HEK293 (cell line): ENCODE measurements around the gene MS4A7.

Source experiments
- CTCF ChIA-PET: fragments of 350-600 bp; formaldehyde crosslinking; extraction: SDS; loops from one replicate; lab custom pipeline; 2021; ENCODE audit warnings: antibody characterized with exemption; lab: Yijun Ruan, JAX
- POLR2A ChIA-PET: fragments of 300-600 bp; formaldehyde crosslinking; extraction: SDS; loops from one replicate; lab custom pipeline; 2020; ENCODE audit warnings: antibody characterized with exemption, inconsistent platforms; lab: Yijun Ruan, JAX
- H3K27ac ChIP-seq: fragments of 200-500 bp; sonication (Bioruptor generic); 2 replicates; pipeline ENCODE4 v1.5.1; 2014; ENCODE audit warnings: low read depth, low read length, control low read depth, inconsistent platforms; ENCODE audit errors: extremely low read depth
- H3K36me3 ChIP-seq, 2 experiments: fragments of 200-500 bp in 1 of 2; sonication (Bioruptor generic) in 1 of 2; 1 replicate in 1 of 2; 2 replicates in 1 of 2; pipeline ENCODE4 v1.5.1; 2014 to 2017; ENCODE audit warnings: inconsistent platforms in 2 of 2, low read length in 2 of 2; ENCODE audit not compliant: control insufficient read depth in 2 of 2, insufficient read depth in 1 of 2
- H3K4me1 ChIP-seq: fragments of 200-500 bp; sonication (Bioruptor generic); 2 replicates; pipeline ENCODE4 v1.5.1; 2014; ENCODE audit warnings: mild to moderate bottlenecking, low read length, inconsistent platforms; ENCODE audit not compliant: control insufficient read depth, insufficient read depth
- H3K4me3 ChIP-seq: 2 replicates; pipeline ENCODE4 v1.5.1; 2011; ENCODE audit warnings: low read depth, mild to moderate bottlenecking, control low read depth, low read length, moderate library complexity
- H3K9me3 ChIP-seq: fragments of 200-500 bp; sonication (Bioruptor generic); 2 replicates; pipeline ENCODE4 v1.5.1; 2014; ENCODE audit warnings: low read depth, low read length, inconsistent platforms; ENCODE audit not compliant: control insufficient read depth, insufficient read depth
- AEBP2 ChIP-seq: fragments of 450-650 bp; formaldehyde crosslinking; IDR thresholded peaks from 2 replicates; pipeline ENCODE4 v1.5.1; 2016; ENCODE audit warnings: missing biosample characterization, missing genetic modification characterization, borderline replicate concordance
- ZBTB21 ChIP-seq: fragments of 450-650 bp; formaldehyde crosslinking; IDR thresholded peaks from 2 replicates; pipeline ENCODE4 v1.5.1; 2017; ENCODE audit warnings: missing biosample characterization, missing genetic modification characterization
- ZNF26 ChIP-seq: fragments of 450-650 bp; formaldehyde crosslinking; IDR thresholded peaks from 2 replicates; pipeline ENCODE4 v1.5.1; 2016; ENCODE audit warnings: missing biosample characterization, missing genetic modification characterization
- ZNF302 ChIP-seq: fragments of 450-650 bp; formaldehyde crosslinking; IDR thresholded peaks from 2 replicates; pipeline ENCODE4 v1.5.1; 2016; ENCODE audit warnings: missing biosample characterization, missing genetic modification characterization, low read depth
- ZNF341 ChIP-seq: fragments of 450-650 bp; formaldehyde crosslinking; IDR thresholded peaks from 2 replicates; pipeline ENCODE4; 2016; ENCODE audit warnings: low read depth, missing biosample characterization, missing genetic modification characterization
- ZNF37A ChIP-seq: fragments of 450-650 bp; IDR thresholded peaks from 2 replicates; pipeline ENCODE4 v1.5.1; 2018; ENCODE audit warnings: missing biosample characterization, missing genetic modification characterization
- ZNF416 ChIP-seq: fragments of 450-650 bp; formaldehyde crosslinking; IDR thresholded peaks from 2 replicates; pipeline ENCODE4 v1.5.1; 2016; ENCODE audit warnings: missing biosample characterization, missing genetic modification characterization
- ZNF501 ChIP-seq: fragments of 450-650 bp; formaldehyde crosslinking; IDR thresholded peaks from 2 replicates; pipeline ENCODE4 v1.5.1; 2016; ENCODE audit warnings: missing biosample characterization, missing genetic modification characterization
- ZNF518A ChIP-seq: fragments of 450-650 bp; formaldehyde crosslinking; conservative IDR thresholded peaks from 2 replicates; pipeline ENCODE4 v1.5.1; 2016; ENCODE audit warnings: low read depth, missing biosample characterization, missing genetic modification characterization
- ZNF621 ChIP-seq: fragments of 450-650 bp; formaldehyde crosslinking; IDR thresholded peaks from 2 replicates; pipeline ENCODE4 v1.5.1; 2017; ENCODE audit warnings: missing biosample characterization, missing genetic modification characterization
- ZNF747 ChIP-seq: fragments of 450-650 bp; formaldehyde crosslinking; IDR thresholded peaks from 2 replicates; pipeline ENCODE4 v1.5.1; 2016; ENCODE audit warnings: missing biosample characterization, missing genetic modification characterization
- ZNF791 ChIP-seq: fragments of 450-650 bp; formaldehyde crosslinking; IDR thresholded peaks from 2 replicates; pipeline ENCODE4 v1.5.1; 2016; ENCODE audit warnings: missing biosample characterization, missing genetic modification characterization
- ZXDB ChIP-seq: fragments of 450-650 bp; formaldehyde crosslinking; IDR thresholded peaks from 2 replicates; pipeline ENCODE4 v1.5.1; 2016; ENCODE audit warnings: missing biosample characterization, missing genetic modification characterization
- TF ChIP-seq, protein P1 (sequence below): fragments of 450-650 bp; formaldehyde crosslinking; IDR thresholded peaks from 2 replicates; pipeline ENCODE4 v1.5.1; 2016; ENCODE audit warnings: missing biosample characterization, missing genetic modification characterization
- TF ChIP-seq, protein P2 (sequence below): fragments of 450-650 bp; formaldehyde crosslinking; IDR thresholded peaks from 2 replicates; pipeline ENCODE4 v1.5.1; 2016; ENCODE audit warnings: missing biosample characterization, missing genetic modification characterization
- TF ChIP-seq, protein P3 (sequence below): fragments of 450-650 bp; formaldehyde crosslinking; IDR thresholded peaks from 2 replicates; pipeline ENCODE4 v1.5.1; 2017; ENCODE audit warnings: missing biosample characterization, missing genetic modification characterization

MS4A7 gene

GRCh38 chr11:60378354-60378753, at the start of gene MS4A7:
MS4A7 (plus strand) TSS chr11:60378532; CDS start chr11:60383142, 4,610 bp downstream.
- Histone ChIP-seq H3K9me3 (no peaks in the 10 kb centered on the region), H3K4me3 (no peak within 1 kb of the TSS), H3K36me3 (no peaks in the 10 kb centered on the region), H3K4me1 (no peaks in the 10 kb centered on the region), H3K27ac (no peak within 1 kb of the TSS)
- TF ChIP-seq ZNF747 (tag by site-specific recombination) = no peak
- no peak for TF ChIP-seq AEBP2 (tag by site-specific recombination)
- no peak for TF ChIP-seq ZNF791
- TF ChIP-seq, protein P1, sequence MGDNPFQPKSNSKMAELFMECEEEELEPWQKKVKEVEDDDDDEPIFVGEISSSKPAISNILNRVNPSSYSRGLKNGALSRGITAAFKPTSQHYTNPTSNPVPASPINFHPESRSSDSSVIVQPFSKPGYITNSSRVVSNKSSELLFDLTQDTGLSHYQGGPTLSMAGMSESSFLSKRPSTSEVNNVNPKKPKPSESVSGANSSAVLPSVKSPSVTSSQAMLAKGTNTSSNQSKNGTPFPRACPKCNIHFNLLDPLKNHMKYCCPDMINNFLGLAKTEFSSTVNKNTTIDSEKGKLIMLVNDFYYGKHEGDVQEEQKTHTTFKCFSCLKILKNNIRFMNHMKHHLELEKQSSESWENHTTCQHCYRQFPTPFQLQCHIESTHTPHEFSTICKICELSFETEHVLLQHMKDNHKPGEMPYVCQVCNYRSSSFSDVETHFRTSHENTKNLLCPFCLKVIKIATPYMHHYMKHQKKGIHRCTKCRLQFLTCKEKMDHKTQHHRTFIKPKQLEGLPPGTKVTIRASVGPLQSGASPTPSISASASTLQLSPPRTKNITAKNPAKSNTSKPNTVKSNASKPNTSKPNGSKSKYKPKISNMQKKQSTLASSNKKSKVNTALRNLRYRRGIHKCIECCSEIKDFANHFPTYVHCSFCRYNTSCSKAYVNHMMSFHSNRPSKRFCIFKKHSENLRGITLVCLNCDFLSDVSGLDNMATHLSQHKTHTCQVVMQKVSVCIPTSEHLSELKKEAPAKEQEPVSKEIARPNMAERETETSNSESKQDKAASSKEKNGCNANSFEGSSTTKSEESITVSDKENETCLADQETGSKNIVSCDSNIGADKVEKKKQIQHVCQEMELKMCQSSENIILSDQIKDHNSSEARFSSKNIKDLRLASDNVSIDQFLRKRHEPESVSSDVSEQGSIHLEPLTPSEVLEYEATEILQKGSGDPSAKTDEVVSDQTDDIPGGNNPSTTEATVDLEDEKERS (tag by site-specific recombination) = no peak
- no peak for TF ChIP-seq ZNF501
- TF ChIP-seq ZNF302 (tag by site-specific recombination) = no peak
- TF ChIP-seq, protein P2, sequence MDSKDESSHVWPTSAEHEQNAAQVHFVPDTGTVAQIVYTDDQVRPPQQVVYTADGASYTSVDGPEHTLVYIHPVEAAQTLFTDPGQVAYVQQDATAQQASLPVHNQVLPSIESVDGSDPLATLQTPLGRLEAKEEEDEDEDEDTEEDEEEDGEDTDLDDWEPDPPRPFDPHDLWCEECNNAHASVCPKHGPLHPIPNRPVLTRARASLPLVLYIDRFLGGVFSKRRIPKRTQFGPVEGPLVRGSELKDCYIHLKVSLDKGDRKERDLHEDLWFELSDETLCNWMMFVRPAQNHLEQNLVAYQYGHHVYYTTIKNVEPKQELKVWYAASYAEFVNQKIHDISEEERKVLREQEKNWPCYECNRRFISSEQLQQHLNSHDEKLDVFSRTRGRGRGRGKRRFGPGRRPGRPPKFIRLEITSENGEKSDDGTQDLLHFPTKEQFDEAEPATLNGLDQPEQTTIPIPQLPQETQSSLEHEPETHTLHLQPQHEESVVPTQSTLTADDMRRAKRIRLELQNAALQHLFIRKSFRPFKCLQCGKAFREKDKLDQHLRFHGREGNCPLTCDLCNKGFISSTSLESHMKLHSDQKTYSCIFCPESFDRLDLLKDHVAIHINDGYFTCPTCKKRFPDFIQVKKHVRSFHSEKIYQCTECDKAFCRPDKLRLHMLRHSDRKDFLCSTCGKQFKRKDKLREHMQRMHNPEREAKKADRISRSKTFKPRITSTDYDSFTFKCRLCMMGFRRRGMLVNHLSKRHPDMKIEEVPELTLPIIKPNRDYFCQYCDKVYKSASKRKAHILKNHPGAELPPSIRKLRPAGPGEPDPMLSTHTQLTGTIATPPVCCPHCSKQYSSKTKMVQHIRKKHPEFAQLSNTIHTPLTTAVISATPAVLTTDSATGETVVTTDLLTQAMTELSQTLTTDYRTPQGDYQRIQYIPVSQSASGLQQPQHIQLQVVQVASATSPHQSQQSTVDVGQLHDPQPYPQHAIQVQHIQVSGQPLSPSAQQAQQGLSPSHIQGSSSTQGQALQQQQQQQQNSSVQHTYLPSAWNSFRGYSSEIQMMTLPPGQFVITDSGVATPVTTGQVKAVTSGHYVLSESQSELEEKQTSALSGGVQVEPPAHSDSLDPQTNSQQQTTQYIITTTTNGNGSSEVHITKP = no peak
- no peak for TF ChIP-seq ZNF37A (tag by site-specific recombination)
- TF ChIP-seq ZNF518A (tag by site-specific recombination) = no peak
- TF ChIP-seq ZBTB21 (tag by site-specific recombination) = no peak
- no peak for TF ChIP-seq ZNF26 (tag by site-specific recombination)
- no peak for TF ChIP-seq ZNF621 (tag by site-specific recombination)
- no peak for TF ChIP-seq ZNF416 (tag by site-specific recombination)
- TF ChIP-seq, protein P3, sequence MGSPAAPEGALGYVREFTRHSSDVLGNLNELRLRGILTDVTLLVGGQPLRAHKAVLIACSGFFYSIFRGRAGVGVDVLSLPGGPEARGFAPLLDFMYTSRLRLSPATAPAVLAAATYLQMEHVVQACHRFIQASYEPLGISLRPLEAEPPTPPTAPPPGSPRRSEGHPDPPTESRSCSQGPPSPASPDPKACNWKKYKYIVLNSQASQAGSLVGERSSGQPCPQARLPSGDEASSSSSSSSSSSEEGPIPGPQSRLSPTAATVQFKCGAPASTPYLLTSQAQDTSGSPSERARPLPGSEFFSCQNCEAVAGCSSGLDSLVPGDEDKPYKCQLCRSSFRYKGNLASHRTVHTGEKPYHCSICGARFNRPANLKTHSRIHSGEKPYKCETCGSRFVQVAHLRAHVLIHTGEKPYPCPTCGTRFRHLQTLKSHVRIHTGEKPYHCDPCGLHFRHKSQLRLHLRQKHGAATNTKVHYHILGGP = no peak
- TF ChIP-seq ZNF341 (tag by site-specific recombination) = no peak
- TF ChIP-seq ZXDB (tag by site-specific recombination) = no peak
- ChIA-PET CTCF (no interaction called here), POLR2A (no interaction called here)
